MV-4-11 (cell line): Measurements from ENCODE around the gene KITLG.
"Not testable (repeated sequence)": the region's sequence is repeated elsewhere in the genome, so short reads cannot be mapped to it uniquely, and the experiment has no call there.

Source experiments
- DNase-seq: peaks from one replicate; lab custom pipeline; 2025; lab: John Stamatoyannopoulos, UW

The KITLG gene

DNA sequence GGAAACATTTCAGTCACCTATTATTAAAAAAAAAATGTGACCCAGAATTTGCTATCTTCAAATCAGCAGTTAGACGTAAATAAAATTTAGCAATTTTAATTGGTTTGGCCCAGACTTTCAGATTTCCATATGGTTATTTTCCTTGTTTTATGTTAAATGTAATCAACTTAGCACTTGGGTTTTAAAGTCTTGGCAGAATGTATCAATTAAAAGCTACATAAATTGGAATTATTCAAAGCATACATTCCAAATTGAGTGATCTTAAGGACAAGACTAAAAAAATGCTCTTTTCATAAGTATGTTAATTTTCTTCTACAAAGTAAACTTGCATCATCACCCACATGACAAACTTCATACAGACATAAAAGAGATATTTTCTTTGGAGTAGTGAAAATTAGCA lies 3.4 kb downstream of the KITLG start:
- no peak for DNase-seq

DNA sequence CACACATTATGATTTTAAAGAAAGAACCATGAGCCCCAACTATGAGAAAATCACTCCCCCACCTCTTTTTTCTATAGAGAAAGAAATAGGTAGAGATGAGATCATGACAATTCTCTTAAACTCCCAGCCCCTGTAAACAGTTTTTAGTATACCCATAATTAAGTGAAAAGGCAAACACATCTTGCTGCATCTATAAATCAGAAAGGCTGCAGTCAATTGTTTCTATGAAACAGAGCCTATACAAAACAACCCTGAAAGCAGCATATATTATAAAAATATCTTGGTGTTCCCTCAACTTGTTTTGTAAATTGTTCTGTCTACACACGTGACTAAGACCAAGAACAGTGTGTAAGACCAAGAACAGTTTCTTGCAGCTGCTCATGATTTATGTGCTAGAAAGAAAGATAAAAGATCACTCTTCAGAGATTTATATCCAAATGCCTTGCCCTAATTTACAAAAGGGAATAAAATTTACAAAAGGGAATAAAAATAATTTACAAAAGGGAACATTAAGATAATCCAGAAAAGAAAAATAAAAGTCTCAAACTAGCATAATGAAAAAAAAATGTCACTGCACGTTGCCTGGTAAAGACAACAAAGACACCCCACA lies 4.8 kb downstream of the KITLG start:
- no peak for DNase-seq

DNA sequence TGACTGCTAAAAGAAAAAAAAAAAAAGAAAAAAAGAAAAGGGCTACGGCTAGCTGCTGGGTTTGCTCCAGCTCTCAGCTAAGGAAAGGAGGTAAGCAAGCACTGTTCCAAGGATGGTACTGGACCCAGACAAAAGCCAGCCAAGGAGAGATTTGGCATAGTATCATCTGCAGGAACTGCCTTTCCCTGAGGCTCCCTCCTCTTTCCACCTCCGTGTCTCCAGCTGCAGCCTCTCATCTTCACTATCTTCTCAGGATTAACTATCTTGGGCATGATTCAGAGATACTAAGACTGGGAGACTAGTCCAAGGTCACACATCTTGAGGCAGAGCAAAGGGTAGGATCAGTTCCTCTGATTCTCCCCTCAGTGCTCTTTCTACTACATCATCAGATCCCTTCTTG lies 6.0 kb downstream of the KITLG start:
- no peak for DNase-seq

DNA sequence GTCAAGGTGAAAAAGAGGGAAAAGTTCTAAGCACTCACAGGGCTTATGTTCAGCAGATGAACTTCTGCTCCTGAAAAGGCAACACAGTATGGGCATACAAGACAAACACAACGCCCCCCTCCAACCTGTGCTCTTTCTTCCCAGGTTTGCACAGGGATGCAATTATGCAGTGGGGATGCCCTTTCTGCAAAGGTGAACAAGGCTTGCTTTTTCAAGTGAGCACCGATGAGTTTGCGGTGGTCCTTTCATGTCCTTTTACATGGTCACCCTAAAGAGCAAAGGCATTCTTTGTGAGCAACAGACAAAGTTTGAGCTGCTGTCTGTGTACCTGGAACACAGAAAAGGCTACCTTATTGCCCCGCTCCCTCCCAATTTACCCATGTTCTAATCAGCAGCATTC lies 6.7 kb downstream of the KITLG start:
- no peak for DNase-seq

DNA sequence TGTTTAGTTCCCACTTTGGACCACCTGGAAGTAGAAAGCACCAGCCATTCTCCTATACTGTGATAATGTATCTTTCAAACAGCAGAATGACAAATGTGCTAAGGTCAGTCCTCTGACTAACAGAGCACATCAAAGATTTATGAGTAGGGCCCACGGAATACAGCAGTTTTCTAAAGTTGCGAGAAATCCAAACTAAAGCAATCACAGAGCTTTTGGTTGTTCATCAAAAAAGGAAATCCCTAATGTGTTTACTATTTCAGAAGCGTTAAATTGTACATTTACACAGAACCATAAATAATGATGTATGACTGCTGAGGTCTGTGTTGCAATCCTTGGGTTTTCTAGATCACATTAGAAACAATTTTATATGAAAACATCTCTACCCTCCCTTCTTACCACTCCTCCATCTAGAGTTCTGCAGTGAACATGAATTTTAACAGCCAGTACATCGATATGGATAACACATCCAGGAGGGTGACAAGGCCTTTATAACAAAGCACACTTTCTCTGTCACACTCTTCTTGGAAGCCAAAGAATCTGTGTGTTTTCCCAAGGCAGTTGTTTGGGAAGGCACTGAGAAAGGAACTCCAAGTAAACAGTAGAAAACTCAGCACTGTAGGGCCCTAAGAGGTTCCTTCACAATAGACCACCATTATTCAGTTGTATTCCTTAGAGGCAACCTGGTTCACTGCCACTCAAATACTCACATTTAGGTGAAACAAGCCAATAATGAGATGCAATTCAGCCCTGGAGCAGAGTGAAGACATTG lies 7.3 kb downstream of the KITLG start:
- DNase-seq, result no peak

DNA sequence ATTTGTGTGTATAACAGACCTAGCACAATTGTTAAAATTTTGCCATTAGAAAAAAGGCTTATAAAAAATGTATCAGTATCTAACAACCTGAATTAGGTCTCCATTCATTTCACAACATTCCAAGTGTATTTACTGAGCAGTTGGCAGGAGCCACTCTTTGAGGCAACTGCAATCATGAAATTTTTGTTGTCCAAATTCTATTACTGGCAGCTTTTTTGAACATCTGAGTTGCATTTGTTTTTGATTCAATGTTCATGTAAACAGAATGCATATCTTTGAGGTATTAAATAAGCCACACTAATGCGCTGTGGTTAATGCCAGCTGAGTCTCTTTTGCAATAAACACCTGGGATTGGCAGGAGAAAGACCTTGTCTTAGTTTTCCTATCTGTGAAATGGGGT lies 8.7 kb downstream of the KITLG start:
- DNase-seq, result no peak

DNA sequence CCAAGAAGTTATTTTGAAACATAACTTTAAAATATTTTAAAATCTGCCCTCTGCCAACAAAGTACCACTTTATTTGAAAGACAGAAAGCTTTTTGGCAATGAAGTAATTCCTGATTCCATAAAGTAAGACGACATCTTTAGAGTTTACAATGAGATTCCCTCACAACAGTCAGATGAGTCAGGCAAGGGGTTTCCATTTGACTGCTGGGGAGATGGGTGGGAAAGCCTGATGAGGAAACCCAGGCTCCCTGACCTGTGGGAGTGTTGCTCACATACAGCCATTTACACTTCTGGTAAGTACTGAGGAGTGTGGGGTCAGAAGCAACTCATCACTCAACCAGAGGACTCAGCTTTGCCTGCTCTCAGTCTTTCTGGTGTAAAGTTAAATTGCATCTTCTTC lies 10.2 kb downstream of the KITLG start:
- DNase-seq, result no peak

DNA sequence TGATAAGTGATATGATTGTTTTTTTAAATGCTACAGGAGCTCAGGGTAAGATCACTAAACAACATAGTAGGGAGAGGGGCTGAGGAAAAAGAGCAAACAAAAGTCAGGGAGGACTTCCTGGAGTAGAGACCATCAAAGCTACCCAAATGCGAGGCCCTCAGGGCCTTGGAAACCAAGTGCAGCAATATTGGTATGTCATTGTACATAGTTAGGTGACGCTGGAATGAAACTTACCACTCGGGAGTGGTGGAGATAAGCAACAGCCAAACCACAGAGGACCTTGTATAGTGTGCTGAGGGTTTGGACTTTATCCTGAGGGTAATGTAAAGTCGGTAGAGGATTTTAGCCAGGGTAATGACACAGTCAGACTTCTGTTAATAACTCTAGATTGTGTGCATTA lies 13.8 kb downstream of the KITLG start:
- no peak for DNase-seq

DNA sequence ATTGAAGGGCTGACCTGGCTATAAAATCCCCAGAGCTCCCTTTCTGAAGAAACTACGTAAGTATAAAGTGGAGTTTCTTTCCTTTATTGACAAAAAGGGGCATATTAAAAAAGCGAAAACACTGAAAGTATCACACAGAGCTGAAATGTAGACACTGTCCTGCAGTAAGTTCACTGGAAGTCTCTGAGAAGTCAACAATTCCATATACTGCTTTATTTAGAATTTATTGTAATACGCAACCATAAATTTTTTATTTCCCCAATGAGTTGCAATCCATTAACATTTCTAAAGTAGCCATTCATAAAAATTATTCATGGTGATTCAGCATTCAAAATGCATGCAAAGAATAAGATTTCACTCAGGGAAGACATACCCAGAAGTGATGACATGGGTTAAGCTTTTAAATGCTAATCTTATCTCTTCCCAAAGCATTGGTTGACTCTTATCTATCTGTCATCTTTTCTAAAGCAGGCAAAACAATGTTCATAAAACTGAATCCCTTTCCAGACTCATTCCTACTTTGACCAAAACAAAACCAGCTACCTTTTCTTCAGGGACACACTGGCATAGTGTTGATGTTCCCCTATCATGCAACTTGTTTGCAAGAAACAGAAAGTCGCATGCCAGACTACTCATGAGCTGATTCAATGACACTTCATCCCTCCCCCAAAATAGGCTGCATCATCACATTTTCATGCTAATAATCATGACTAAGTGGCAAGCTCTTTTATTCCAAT lies 17.3 kb downstream of the KITLG start:
- DNase-seq, result no peak

DNA sequence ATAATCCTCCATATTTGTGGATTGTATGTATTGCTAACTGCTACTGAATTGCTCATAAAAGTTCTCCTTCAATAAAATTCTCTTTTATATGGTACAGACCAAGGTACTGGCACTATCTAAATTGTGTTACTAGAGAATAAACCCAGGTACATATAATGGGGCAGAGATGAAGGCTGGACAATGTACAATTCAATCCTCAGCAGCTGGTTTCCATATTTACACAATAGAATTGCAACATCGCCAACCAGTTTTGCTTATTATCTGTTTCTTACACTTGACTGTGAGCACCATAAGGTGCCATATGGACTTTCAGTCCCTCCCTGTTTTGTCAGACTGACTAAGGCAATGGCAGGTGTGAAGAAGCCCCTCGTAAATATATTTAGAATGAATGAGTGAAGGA lies 18.1 kb downstream of the KITLG start:
- no peak for DNase-seq

DNA sequence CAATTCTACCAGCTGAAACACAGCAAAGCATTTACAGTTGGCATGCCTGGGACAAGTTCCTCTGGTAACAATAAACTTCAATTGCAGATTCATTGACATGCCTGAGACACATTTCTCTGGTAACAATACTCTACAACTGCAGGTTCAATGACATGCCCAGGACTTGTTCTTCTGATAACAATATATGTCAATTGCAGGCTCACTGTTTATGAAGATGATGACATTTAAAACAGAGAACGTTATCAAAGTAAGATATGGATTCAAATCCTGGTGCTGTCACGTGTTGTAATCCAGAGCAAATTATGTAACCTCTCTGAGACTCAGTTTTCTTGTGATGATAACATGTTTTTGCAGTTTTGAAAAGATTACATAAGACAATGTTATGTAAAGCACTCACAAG lies 20.5 kb downstream of the KITLG start:
- DNase-seq, result no peak

DNA sequence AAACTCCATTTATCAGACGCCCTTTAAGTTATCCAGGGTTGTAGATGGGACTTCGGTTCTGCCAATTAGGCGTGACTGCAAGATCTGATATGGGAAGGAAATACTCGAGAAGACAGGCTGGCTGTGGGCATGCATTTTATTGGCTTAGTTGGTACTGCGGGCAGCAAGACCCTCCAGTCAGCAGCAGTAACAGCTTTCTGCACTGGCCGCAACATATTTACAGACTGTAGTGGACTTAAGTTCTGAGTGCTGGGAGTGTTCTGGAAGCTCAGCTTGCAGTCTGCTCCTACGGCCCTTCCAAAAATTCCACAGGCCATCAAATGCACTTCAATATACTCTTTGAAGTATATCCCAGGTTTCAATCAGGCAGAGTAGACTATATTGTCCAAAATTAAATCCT lies 21.1 kb downstream of the KITLG start:
- DNase-seq, result no peak

DNA sequence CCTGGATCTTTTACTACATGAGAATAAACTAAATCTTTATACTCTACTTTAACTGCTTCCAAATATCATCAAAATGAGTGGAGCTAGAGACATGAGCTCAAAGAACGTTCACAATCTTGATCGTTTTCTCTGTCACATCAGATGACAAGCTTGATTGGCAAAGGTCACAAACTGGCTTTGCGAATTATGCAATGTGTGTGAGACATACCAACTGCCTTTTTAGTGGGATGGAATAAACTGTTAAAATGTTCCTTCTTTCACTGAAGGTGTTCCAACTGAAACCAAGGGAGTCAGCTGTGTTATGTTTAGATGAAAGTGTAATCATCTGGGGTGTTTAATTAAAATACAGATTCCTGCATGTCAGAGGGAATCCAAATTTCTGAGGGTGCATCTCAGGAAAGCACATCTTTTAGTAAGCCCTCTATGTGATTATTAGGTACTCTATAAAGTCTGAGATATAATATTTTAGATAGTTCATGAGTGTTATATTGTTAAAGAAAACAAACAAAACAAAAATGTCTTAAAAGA lies 21.9 kb downstream of the KITLG start:
- peak; percentile 36 for DNase-seq

DNA sequence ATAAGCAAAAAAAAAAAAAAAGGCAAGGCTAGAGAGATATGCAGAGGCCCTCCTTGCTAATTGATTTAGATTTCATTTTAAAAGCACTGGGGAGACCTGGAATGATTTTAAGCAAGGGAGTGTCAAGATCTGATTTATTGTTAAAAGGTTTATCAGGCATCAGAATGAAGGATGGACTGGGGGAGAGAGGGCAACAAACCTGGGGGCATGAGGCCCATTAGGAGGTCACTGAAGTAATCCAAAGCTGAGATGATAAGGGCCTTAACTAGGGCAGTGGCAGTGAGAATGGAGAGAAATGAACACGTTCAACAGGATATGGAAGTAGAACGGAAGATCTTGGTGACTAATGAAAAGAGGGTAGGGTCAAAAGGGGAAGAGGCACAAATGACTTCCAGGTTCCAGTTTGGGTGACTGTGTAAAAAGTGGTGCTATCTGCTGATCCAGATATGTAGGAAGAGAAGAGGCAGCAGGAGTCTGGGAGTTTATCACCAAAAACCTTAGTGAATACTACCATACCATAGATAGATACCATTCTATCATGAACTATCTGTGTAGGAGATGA lies 24.0 kb downstream of the KITLG start:
- DNase-seq, result peak; percentile 40

DNA sequence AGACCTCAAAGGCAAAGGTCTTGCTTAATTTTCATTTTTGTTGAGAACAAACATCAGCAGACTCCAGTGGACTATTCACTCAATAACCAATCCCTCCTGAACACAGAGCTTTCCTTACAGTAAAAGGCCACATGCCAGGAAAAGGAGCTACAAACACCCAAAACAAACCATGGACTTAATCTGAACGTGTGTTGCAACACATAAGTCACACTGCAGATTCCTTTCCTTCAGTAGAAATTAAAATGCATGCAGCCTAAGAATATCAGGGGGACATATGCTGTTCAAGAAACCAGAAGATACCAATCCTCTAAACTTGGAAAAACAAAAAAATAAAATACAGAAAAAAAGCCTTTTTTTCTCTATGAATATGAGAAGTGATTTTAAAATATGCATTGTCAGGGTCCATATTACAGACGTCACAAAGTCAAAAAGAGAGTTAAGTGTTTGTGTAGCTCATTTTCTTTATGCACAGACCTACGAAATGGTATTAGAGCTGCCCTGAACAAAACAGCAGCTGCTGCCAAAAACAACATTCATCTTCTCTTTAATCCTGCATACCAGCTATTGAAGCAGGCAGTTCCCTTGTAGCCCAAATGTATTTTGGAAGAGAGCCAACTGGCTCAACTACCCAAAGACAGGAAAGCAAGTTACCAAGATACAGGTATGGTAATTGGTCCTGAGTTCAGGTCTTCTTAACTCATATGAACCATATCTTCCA lies 26.2 kb downstream of the KITLG start:
- no peak for DNase-seq

DNA sequence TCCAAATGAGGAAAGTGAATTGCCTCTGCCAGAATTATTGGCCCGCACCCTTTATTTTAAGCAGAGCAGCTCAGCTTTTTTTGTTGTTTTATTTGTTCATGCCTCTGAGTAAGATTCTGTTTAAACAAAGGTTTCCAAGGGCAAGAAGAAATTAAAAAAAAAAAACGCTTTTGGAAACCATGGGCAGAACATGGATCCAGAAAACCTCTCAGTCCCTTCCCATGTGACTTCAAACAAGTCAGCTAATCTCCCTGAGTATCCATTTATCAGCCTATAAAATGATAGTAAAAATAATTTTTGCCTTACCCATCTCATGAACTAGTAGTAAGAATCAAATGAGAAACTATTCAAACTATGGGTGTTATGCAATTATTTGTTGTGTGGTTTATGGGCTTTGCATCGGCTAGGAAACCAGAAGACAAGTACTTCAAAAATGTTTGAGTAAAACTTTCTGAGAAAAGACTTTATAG lies 27.6 kb downstream of the KITLG start:
- no peak for DNase-seq

DNA sequence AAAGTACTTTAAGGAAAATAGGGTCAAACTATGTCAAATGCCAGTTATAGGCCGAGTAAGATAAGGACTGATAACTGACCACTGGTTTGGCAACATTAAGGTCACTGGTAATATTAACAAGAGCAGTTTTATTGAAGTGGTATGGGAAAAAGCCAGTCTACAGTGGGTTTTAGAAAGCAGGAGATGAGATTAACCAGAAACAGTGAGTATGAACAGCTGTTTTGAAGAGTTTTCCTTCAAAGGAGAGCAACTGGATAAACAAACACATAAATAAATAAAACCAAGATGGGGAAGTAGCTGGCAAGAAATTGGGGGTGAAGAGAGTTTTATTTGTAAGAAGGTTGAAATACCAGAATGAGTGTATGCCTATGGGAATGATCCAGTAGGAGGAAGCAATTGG lies 30.3 kb downstream of the KITLG start:
- no peak for DNase-seq

DNA sequence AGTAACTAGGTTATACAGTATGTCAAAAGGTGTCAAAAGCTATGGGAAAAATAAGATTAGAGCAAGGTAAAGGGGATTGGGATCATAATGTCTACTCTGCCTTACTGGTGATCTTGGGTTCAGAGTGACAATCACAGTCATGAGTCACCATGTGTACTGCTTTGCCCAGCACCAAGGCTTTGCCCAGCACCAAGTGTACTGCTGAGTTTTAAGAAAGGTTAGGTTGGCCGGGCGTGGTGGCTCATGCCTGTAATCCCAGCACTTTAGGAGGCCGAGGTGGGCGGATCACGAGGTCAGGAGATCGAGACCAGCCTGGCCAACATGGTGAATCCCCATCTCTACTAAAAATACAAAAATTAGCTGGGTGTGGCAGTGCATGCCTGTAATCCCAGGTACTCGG lies 32.3 kb downstream of the KITLG start:
- DNase-seq, result not testable (repeated sequence)

DNA sequence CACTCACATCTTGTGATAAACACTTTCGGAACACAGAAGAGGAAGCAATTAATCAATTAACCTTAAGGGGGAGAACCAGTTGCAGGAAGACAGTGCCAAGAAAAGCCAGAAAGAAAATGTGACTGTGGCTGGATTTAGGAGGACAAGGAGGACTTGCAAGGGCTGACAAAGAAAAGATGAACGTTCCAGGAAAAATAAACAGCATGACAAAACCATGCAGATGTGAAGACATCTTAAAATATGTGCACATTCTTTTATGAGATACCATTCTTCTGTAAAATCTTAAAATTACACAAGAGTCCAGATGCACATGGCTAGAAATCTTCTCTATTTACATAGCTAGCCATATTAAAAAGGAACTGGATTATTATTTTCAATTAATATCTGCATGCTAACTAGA lies 33.4 kb downstream of the KITLG start:
- DNase-seq, result no peak

DNA sequence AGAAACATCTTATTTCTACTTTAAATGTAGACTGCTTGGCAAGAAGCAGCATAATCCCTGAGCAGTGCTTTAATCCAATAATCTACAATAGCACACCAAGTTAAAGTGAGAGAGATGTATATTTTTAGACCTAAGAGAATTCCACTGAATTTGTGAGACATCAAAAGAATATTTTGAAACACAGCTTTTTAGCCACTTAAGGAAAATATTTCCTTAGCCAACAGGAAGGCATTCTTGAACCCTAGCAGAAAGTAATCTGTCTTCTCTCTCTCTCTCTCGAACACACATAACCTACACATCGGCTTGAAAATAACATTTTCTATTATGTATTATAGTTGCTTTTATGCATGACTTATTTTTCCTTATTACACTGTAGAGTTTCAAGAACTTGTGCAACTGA lies 34.0 kb downstream of the KITLG start:
- DNase-seq, result no peak

DNA sequence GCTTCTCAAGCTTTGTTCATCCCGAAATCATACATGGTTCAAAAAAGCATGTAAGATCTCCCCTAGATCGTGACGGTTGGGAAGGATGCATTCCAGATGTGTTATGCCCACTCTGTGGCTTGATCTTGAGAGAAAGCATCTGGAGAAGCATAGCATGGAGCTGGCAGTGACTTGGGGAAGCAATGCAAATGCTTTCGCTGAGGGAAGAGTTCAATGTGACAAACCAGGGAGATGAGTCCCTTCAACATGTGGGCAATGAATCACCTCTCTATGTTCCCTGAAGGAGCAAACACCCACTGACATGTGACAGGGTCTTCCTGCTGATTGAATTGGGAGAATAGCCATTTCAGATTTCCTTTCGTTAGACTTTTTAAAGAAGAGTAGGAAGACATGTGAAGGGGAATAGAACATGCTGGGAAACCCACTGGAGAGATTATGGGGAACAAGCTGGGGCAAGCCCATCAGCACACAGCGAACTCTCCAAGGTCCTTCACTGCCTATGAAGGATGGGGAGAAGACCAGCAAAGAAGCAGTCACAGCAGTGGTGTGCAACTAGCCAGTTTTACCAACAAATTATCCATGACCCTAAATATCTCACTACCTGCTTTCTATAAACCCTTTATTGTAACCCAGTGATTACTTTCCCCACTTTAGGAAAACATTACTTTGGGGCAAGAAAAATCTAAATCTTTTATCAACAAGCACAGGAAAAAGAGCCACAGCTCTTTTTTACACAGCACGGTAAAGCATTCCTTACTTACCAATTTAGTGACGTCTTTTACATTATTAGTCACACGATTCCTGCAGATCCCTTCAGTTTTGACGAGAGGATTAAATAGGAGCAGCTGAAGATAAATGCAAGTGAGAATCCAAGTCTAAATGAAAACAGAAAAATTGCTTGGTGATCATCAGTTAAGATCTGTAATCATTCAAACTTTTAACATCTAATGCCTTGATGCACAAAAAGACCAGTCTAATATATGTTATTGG lies 35.0 kb downstream of the KITLG start:
- DNase-seq, result no peak
